ENCODE data around the gene CNTNAP2. TPM values are rescaled to one million over a fixed set of nuclear protein-coding genes. Genes with fewer than 3 reads are reported as not detected.
A peak's percentile ranks its signal among the peaks of the same experiment; 100 is the strongest.

CNTNAP2 gene
- total and polyA plus RNA-seq, 8 donors, result 0.94 to 42.5 (median 38.6) TPM

GRCh38 chr7:146937836-146938235 lies 821.2 kb downstream of the CNTNAP2 start:
- Histone ChIP-seq H3K27ac (no peak overlapping the region), H3K36me3 (no peaks in the 10 kb centered on the region), H3K4me3 (no peak overlapping the region), H3K4me1 (no peaks in the 10 kb centered on the region), H3K27me3 (no peaks in the 10 kb centered on the region), H3K9me3 (peaks cover 0 to 15% of the 10 kb centered on the region in 2 donors)
- no peak for TF ChIP-seq CTCF (IDR thresholded peaks at IDR 0.05)
- intact Hi-C loops (cut with DNase I), result no loop called here
- ATAC-seq (no peak), DNase-seq (no peak)

- H3K36me3 ChIP-seq, result no peaks in the 10 kb centered on the region
- intact Hi-C loops (cut with DNase I), result no loop called here
- no peak for DNase-seq
- H3K4me3 ChIP-seq, result no peak overlapping the region
- H3K4me1 ChIP-seq, result no peaks in the 10 kb centered on the region
- peaks cover 0 to 10% of the 10 kb centered on the region in 2 donors for H3K9me3 ChIP-seq
- H3K27me3 ChIP-seq, result no peaks in the 10 kb centered on the region
- no peak overlapping the region for H3K27ac ChIP-seq
- no peak for ATAC-seq
- TF ChIP-seq CTCF (IDR thresholded peaks at IDR 0.05), result no peak
Measured at GRCh38 chr7:146943483-146943882, 826.9 kb downstream of the CNTNAP2 start.

GRCh38 chr7:146948703-146949102 lies 832.1 kb downstream of the CNTNAP2 start:
- H3K9me3 ChIP-seq, result peaks cover 0 to 3% of the 10 kb centered on the region in 2 donors
- H3K4me3 ChIP-seq, result no peak overlapping the region
- no peak for DNase-seq
- H3K27me3 ChIP-seq, result no peaks in the 10 kb centered on the region
- no peak for TF ChIP-seq CTCF (IDR thresholded peaks at IDR 0.05)
- H3K27ac ChIP-seq, result no peak overlapping the region
- H3K36me3 ChIP-seq, result no peaks in the 10 kb centered on the region
- intact Hi-C loops (cut with DNase I), result no loop called here
- no peak for ATAC-seq
- H3K4me1 ChIP-seq, result no peaks in the 10 kb centered on the region

GRCh38 chr7:146956321-146956720 lies 839.7 kb downstream of the CNTNAP2 start:
- Histone ChIP-seq H3K27ac (no peak overlapping the region), H3K36me3 (no peaks in the 10 kb centered on the region), H3K4me3 (no peak overlapping the region), H3K27me3 (no peaks in the 10 kb centered on the region), H3K4me1 (no peaks in the 10 kb centered on the region), H3K9me3 (no peaks in the 10 kb centered on the region)
- DNase-seq (peak in 2 of 4 donors; percentile 11 to 19), ATAC-seq (no peak)
- intact Hi-C loops (cut with DNase I), result no loop called here
- no peak for TF ChIP-seq CTCF (IDR thresholded peaks at IDR 0.05)

- Histone ChIP-seq H3K36me3 (no peaks in the 10 kb centered on the region), H3K27me3 (no peaks in the 10 kb centered on the region), H3K4me3 (no peak overlapping the region), H3K27ac (no peak overlapping the region), H3K4me1 (no peaks in the 10 kb centered on the region), H3K9me3 (no peaks in the 10 kb centered on the region)
- ATAC-seq, result no peak
- intact Hi-C loops (cut with DNase I), result no loop called here
- no peak for DNase-seq
- no peak for TF ChIP-seq CTCF (IDR thresholded peaks at IDR 0.05)
Measured at GRCh38 chr7:146956853-146957252, 840.3 kb downstream of the CNTNAP2 start.

Data from left lung (tissue), 10 donors.